HG03280 (cell line): ENCODE data around the gene PTTG1IP2.
A peak's percentile ranks its signal among the peaks of the same experiment; 100 is the strongest.
"Not testable (repeated sequence)": the region's sequence is repeated elsewhere in the genome, so short reads cannot be mapped to it uniquely, and the experiment has no call there.

Source experiments
- ATAC-seq: cut with Tn5 transposase; IDR thresholded peaks from one replicate; pipeline ENCODE4 v1.9.1; 2021; ENCODE audit warnings: mild to moderate bottlenecking, moderate library complexity; ENCODE audit not compliant: unreplicated experiment

Gene PTTG1IP2

GRCh38 chr7:90469554-90469953 lies at the start of gene PTTG1IP2:
PTTG1IP2 (plus strand) TSS chr7:90469639; CDS start chr7:90469787, 148 bp downstream.
- ATAC-seq: no peak

DNA sequence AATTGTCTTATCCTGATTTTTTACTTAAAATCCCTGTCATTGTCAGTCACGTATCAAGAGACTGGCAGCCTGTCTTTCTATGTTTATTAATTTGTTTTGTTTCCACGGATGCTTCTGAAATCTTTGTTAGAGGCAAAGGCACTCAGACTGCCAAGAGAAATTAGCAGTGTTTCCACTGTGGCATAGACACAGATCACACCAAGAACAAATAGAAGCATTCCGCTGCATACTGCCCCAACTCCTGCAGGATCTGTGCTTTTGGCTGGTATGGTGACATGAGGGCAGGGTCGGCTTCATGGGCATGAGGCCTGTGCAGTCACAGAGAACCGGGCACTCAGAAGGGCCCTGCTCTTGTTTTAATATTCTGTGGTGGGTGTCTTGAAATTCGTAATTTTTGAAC lies 47.8 kb upstream of the PTTG1IP2 start:
- no peak for ATAC-seq

DNA sequence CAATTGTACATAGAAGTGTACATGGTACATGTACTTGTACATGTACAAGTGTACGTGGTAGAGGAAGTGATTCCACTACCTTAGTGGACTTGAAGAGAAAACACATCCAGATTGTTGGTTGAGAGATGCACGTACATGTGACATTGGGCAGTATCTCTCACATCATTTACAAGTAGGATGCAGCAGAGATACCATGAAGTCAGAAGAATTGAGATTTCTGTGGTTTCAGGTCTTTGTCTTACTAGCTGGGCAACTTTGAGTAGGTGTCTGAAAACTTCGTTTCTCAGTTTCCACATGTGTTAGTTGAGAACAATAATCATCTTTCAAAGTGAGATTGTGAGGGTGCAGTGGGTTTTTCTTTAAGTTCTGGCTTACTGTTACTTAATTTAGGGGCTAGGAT lies 44.7 kb upstream of the PTTG1IP2 start:
- ATAC-seq: peak; percentile 96

DNA sequence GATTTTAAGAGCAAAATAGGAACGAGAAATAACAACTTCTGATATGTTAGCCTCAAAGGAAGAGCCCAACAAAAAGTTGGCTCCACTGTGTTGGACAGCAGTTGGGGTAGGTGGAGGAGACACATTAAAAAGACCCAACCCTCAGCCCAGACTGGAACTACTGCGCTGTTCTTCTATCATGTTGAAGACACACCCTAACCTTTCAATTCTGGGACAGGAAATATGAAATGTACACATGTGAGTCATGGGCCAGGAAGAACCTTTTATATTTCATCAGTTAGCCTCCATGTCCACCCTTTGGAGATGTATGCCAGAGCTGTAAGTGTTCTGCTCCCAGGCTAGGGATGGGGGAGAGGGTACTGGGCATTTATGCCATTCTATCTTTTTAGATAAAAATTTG lies 44.1 kb upstream of the PTTG1IP2 start:
- no peak for ATAC-seq

DNA sequence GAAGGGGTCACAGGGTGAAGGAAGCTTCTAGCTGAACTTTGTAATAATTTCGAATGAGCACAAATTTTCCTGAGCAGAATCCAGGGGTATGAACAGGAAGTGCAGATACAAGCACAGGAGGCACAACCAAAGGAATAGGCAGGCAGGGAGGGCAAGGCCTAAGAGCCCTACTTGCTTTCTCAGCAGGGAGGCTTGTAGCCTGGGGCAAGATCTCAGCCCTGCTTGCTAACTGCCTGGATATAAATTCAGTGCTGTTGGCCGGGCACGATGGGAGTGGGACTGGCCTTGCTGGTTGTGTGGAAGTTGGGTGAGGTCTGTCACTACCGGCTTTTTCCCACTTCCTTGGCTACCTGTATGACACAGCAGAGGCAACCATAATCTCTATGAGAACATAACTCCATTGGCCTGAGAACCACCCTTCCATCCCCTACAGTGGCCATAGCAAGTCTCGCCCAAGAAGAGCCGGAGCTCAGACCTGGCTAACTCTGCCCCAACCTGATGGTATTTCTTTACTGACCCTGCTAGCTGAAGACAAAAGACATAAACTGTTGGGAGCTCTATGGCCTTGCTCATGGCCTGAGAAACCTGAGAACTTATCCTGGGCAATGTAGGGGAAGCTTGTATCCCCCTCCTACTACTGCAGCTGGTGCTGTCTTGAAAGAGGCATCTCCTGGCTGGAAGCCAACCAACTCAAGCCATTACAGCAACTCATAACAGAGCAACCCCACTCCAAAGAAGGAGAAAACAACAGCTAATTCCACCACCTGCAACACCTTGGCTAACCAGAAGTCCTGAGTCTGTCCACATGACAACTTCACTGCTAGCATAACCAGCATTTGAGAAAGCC lies 38.6 kb upstream of the PTTG1IP2 start:
- ATAC-seq: no peak

GRCh38 chr7:90432752-90433151 lies 36.7 kb upstream of the PTTG1IP2 start:
- no peak for ATAC-seq

GRCh38 chr7:90433221-90433620 lies 36.2 kb upstream of the PTTG1IP2 start:
- no peak for ATAC-seq

- no peak for ATAC-seq
Observed at GRCh38 chr7:90445633-90446032, 23.8 kb upstream of the PTTG1IP2 start.

GRCh38 chr7:90446137-90446899 lies 23.1 kb upstream of the PTTG1IP2 start:
- no peak for ATAC-seq

DNA sequence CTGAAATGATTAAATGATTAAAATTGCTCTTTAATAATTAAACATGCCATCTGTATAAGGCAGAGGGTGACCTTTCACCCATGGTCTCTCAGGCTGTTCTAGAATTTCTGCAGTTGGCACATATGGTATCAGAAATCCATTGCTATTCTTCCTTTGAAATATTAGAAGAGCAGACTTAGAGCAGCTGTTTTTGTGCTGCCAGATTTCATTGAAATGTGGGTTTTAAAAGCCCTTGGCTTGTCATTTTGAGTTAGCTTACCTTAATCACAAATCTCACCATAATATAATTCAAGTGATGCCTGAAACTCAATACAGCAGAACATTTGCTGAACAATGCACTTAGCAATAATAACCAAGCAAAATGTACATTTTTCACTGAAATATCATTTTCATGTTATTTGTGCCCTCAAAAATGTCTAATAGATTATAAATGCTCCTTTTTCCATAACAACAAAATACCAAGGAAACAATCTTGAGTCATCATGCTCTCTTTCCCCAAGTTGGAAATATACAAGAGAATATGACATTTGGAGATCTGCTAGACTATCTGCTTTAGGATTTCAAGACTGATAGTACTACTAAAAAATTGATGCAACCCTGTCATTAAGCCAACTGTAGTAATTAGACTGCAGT lies 16.1 kb upstream of the PTTG1IP2 start:
- no peak for ATAC-seq

GRCh38 chr7:90453931-90454330 lies 15.5 kb upstream of the PTTG1IP2 start:
- ATAC-seq: no peak

GRCh38 chr7:90455163-90456030 lies 14.0 kb upstream of the PTTG1IP2 start:
- ATAC-seq: peak; percentile 84

DNA sequence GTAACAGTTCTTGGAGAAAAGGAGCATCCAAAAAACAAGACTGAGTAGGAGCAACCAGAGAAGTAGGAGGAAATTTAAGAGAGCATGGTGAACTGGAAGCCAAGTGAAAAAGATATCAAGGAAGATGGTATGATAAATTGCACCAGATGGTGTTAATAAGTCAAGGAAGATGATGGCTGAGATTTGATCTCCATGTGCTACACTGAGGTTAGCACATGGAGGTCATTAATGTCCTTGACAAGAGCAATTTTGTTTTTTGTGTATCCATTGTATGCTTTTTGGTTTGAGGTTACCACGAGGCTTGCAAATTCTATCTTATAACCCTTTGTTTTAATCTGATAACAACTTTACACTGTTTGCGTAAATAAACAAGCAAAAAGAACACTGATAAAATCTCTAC lies 11.3 kb upstream of the PTTG1IP2 start:
- no peak for ATAC-seq

DNA sequence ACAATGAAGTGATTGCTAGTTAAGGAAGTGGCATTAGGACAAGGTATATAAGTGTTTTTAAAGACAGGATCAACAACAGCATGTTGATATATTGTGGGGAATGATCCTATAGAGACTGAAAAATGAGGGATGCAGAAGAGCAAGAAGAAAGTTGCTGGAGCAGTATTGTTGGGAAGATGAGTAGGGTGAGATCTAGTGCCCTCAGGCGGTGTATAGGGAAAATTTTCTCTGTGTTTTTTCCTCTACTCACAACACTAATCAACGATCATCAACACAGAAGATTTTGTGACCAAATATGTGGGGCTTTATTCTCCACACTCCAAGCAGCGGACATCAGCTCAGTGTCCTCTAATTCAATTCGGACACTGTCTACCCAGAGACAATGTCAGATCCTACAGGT lies 9.6 kb upstream of the PTTG1IP2 start:
- no peak for ATAC-seq

- no peak for ATAC-seq
Observed at GRCh38 chr7:90461219-90461618, 8.2 kb upstream of the PTTG1IP2 start.

DNA sequence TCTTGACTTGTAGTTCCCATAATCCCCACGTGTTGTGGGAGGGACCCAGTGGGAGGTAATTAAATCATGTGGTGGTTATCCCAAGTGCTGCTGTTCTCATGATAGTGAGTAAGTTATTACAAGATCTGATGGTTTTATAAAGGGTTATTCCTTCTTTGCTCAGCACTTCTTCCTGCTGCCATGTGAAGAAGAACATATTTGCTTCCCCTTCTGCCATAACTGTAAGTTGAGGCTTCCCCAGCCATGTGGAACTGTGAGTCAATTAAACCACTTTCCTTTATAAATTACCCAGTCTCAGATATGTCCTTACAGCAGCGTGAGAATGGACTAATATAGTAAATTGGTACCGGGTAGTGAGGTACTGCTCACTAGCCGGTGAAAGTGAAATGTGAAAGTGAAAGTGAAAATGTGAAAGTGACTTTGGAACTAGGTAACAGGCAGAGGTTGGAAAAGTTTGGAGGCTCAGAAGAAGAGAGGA lies 6.2 kb upstream of the PTTG1IP2 start:
- not testable (repeated sequence) for ATAC-seq

DNA sequence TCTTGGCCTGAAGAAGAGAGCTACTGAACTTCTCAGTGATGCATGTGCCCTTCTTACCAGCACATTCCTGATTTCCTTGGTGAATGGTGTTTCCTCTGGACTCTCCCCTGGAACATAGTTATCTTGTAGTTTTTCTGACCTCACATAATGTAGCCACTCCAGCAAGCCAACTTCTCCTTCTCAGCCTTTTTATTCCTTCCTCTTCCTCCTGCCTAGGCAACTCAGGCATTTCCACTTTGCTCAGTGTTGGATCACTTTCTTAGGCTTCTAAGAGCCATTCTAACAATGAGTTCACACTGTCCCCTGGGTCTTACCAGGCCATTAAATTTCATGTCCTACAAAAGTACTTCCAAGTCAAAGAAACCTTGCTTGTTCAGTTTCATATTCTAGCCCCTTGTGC lies 3.6 kb upstream of the PTTG1IP2 start:
- ATAC-seq: no peak

GRCh38 chr7:90472805-90473540 lies 3.5 kb downstream of the PTTG1IP2 start:
- ATAC-seq: no peak

DNA sequence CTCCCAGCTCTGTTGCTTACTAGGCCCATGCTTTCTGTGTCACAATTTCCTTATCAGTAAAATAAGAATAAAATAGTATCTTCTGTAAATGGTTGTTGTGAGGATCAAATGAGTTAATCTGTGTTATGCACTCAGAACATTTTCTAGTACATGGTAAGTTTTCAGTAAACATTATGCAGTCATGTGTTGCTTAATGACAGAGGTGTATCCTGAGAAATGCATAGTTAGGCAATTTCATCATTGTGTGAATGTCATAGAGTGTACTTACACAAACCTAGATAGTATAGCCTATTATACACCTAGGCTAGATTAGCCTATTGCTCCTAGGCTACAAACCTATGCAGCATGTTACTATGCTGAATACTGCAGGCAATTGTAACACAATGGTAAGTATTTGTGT lies 4.4 kb downstream of the PTTG1IP2 start:
- no peak for ATAC-seq
